Prostate gland (tissue), 2 donors: ENCODE measurements around the gene TTYH2.

Experiments
- POLR2A ChIP-seq: fragments of 450-650 bp; IDR thresholded peaks from one replicate; pipeline ENCODE4 v1.6.1; 2016; ENCODE audit warnings: antibody characterized with exemption, mild to moderate bottlenecking
- TF ChIP-seq, protein P1 (sequence below), 4 experiments: fragments of 200-600 bp in 2 of 4; fragments of 450-650 bp in 2 of 4; sonication (generic) in 2 of 4; IDR thresholded peaks; 1 replicate in 3 of 4; 2 replicates in 1 of 4; pipeline ENCODE4 v1.5.1; 2016 to 2019; ENCODE audit warnings: antibody characterized with exemption in 4 of 4, mild to moderate bottlenecking in 2 of 4, moderate library complexity in 2 of 4

DNA sequence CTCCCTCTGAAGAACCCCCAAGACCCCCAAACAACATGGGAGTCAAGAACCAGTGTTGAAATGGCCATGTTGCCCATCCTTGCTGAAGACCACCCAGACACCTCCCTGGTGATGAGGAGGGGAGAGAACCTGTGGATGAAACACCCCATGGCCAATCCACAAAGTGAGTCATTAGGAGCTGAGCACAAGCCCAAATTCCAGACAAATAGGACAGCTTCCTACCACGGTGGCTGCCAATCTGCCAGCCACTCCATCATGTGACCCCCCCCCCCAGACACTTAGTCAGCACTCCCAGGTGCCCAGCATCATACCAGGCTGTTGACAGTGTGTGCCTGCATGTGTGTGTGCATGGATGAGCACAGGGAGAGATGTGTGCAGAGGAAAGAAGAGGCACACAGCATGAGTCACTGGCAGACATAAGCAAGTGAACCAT lies 36.3 kb upstream of the TTYH2 start:
- TF ChIP-seq, protein P1, sequence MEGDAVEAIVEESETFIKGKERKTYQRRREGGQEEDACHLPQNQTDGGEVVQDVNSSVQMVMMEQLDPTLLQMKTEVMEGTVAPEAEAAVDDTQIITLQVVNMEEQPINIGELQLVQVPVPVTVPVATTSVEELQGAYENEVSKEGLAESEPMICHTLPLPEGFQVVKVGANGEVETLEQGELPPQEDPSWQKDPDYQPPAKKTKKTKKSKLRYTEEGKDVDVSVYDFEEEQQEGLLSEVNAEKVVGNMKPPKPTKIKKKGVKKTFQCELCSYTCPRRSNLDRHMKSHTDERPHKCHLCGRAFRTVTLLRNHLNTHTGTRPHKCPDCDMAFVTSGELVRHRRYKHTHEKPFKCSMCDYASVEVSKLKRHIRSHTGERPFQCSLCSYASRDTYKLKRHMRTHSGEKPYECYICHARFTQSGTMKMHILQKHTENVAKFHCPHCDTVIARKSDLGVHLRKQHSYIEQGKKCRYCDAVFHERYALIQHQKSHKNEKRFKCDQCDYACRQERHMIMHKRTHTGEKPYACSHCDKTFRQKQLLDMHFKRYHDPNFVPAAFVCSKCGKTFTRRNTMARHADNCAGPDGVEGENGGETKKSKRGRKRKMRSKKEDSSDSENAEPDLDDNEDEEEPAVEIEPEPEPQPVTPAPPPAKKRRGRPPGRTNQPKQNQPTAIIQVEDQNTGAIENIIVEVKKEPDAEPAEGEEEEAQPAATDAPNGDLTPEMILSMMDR (IDR thresholded peaks at IDR 0.05): no peak
- TF ChIP-seq POLR2A: no peak
